ENCODE data around the gene SSTR5.

GRCh38 chr16:1079341-1079740 lies 6.8 kb downstream of the SSTR5 start:
- TF ChIP-seq CTCF (conservative IDR thresholded peaks at IDR 0.05) (no peak), EZH2 (IDR thresholded peaks at IDR 0.05; ENCODE audit: low read depth) (no peak)
